HG03060 (cell line): Measurements from ENCODE around the gene SLC39A10.
"Not testable (repeated sequence)": the region's sequence is repeated elsewhere in the genome, so short reads cannot be mapped to it uniquely, and the experiment has no call there.

Experiments used
- ATAC-seq: cut with Tn5 transposase; IDR thresholded peaks from one replicate; pipeline ENCODE4 v1.9.1; 2021; ENCODE audit warnings: low read depth, moderate number of reproducible peaks; ENCODE audit not compliant: unreplicated experiment

Gene SLC39A10

DNA sequence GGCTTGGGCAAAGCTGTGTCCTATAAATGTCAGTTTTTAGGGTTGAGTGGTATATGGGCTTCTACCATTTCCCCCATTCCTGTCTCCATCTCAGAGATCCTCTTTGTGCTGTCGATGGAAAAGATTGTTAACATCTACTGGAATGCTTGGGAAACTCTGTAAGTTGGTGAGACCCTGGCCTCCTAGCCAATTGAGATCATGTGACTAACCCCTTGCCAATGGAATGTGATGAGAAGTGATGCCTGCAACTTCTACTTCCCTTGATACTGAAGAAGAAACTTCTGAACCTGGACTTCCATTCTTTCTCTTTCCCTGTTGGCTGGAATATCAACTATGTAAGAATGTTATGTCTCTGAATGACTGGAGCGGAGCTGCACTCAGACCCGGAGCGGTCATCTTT, 14.5 kb downstream of the SLC39A10 start:
- no peak for ATAC-seq

- no peak for ATAC-seq
Observed at GRCh38 chr2:195672674-195673073, 15.6 kb downstream of the SLC39A10 start.

DNA sequence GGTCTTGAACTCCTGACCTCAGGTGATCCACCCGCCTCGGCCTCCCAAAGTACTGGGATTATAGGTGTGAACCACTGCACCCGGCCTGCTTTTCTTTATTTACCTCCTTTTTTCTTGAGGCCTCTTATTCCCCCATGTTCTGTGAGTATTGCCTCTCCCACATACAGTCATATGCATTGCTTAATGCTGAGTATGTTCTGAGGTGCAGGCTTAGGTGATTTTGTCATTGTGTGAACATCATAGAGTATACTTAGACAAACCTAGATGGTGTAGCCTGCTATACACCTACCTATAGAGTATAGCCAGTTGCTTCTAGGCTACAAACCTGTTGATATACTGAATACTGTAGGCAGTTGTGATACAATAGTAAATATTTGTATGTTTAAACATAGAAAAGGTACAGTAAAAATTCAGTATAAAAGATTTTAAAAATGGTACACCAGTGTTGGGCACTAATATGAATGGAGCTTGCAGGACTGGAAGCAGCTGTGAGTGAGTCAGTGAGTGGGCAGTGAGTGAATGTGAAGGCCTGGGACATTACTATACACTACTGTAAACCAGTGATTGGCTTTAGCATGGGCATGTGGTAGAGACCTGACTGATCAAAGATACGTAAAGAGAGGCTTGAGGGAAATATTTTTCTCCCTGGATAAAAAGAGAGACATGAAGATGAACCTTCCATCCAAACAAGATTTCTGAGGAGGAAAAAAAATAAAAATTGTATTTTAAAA, 17.6 kb downstream of the SLC39A10 start:
- ATAC-seq: no peak

DNA sequence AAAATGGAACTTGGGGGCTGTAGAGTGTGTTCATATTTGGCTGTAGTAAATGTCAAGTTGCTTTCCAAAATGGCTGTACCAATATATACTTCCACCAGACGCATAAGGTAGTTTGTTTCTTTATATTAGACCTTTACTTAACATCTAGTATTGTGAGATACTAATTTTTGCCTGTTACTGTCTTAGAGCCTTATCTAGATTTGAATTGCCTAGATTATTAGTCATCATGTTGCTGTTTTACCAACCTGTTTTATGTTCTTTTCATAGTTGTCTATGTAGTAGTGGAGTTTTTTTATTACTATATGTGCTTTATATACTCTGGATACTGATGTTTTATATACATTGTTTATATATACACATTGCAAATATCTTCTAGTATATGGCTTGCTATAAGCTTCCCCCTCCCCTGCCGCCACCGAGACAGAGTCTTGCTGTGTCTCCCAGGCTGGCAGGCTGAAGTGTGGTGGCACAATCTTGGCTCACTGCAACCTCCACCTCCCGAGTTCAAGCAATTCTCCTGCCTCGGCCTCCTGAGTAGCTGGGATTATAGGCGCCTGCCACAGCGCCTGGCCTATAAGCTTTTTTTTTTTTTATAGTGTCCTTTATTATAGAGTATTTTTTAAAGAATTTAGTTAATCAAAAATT, 18.9 kb downstream of the SLC39A10 start:
- no peak for ATAC-seq

GRCh38 chr2:195677290-195677689, 20.3 kb downstream of the SLC39A10 start:
- ATAC-seq: no peak

DNA sequence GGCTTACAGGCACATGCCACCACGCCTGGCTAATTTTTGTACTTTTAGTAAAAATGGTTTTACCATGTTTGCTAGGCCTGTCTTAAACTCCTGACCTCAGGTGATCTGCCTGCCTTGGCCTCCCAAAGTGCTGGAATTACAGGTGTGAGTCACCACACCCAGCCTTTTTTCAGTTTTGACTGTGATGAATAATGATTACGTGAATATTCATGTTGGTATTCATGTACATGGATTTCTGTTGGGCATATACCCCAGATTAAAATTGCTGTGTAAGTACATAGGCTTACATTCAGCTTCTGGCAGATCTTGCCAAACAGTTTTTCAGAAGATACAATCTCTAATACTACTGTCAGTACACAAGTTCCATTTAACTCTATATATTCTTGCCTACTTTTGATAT, 20.9 kb downstream of the SLC39A10 start:
- no peak for ATAC-seq

- ATAC-seq: no peak
Observed at GRCh38 chr2:195682077-195682476, 25.1 kb downstream of the SLC39A10 start.

GRCh38 chr2:195683174-195683573, 26.1 kb downstream of the SLC39A10 start:
- no peak for ATAC-seq

DNA sequence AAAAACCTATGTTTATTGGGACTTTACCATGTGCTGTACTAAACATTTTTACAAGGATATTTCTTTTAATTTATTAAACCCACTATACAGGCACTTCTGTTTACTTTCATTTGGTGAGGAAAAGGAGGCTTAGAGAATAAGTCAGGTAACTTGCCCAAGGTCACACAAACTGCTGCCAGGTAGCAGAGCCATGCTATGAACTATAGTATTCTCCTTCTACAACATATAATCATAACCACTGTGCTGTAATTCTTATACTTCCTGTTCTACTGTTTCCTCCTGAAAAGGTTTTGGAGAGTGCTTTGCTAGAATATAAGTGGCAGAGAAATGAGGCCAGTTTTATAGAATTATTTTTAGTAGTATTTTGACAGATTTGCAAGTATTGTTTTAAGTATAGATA, 29.5 kb downstream of the SLC39A10 start:
- ATAC-seq: no peak

DNA sequence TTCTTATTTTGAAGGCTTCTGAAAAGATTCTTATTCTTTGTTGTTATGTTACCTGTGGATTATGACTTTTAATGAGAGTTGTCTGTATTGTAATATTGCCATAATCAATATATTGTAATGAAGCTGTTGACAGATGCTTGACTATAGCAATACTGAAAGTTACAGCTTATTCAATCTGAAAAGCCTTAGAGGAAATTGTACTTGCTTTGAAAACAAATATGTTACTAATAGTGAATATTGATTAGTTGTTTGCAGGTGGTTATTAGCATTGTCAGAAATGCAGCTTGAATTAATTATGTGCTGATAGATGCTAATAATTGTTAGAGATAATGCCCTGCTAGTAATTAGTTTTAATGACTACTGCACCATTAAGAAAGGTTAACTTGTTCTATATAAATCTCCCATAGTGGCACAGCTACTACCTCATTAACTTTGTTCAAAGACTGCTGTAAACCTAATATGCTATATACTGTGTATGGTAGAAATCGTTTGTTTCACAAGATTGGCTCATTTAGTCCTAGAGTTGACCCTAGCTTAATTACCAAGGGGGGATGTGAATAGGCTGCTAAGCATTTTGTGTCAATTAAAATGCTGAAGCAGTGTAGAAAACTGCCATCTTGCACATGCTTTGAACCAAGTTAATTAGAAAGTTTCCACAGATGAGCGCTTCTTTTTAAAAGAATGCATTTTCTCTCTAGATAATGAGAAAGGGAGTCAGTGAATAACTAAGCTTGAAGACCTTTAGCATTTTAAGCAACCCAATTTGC, 30.5 kb downstream of the SLC39A10 start:
- no peak for ATAC-seq

- not testable (repeated sequence) for ATAC-seq
Observed at GRCh38 chr2:195692531-195692930, 35.5 kb downstream of the SLC39A10 start.

GRCh38 chr2:195694553-195694952, 37.5 kb downstream of the SLC39A10 start:
- ATAC-seq: no peak

DNA sequence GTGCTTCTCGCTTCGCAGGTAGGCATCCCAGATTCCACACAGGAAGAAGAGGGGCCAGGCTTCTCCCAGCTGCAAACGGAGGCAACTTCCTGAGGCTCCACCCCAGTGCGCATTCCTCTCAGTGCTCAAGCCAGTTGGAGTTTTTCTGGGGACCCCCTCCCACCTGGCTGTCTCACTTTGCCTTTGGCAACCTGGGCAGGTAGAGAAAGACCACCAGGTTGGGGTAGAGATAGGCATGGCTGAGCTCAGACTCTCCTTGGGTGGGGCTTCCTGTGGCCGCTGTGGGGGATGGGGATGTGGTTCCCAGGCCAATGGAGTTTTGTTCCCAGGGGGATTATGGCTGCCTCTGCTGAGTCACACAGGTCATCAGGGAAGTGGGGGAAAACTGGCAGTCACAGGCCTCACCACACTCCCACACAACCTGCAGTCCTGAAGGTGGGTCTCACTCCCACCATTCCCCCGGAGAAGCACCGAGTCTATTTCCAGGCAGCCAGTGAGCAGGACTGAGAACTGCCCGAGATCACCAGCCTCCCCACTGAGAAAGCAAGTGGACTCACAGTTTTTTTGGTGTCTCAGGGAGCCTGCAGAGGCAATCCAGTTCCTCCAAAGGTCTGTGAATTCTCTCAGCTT, 38.1 kb downstream of the SLC39A10 start:
- ATAC-seq: no peak

- no peak for ATAC-seq
Observed at GRCh38 chr2:195696012-195696411, 39.0 kb downstream of the SLC39A10 start.

DNA sequence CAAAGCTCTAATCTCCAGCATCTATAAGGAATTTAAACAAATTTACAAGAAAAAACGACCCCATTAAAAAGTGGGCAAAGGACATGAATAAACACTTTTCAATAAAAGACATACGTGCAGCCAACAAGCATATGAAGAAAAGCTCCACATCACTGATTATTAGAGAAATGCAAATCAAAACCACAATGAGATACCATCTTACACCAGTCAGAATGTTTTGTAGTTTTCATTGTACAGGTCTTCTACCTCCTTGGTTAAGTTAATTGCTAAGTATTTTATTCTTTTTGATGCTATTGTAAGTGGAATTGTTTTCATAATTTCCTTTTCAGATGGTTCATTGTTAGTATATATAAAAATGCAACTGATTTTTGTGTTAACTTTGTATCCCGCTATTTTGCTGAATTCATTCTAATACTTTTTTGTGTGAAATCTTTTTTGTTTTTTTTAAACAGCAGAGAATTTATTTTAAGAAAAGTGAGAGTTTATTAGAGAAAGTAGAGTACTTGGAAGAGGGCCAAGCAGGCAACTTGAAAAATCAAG, 40.7 kb downstream of the SLC39A10 start:
- no peak for ATAC-seq

DNA sequence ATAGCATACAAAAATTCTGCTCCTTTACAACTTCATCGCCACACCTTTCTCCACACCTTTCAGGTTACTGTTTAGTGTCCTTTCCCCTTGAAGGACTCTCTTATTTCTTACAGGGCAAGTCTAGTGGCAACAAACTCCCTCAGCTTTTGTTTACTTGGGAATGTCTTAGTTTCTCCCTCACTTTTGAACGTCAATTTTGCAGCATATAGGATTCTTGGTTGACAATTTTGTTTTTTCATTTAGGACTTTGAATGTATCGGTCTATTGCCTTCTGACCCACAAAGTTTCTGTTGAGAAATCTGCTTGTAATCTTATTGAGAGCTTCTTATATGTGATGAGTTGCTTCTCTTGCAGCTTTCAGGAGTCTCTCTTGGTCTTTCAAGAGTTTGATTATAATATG, 43.5 kb downstream of the SLC39A10 start:
- ATAC-seq: no peak

- ATAC-seq: no peak
Observed at GRCh38 chr2:195706161-195706900, 49.3 kb downstream of the SLC39A10 start.

- ATAC-seq: no peak
Observed at GRCh38 chr2:195709901-195710806, 53.1 kb downstream of the SLC39A10 start.

GRCh38 chr2:195711478-195711877, 54.5 kb downstream of the SLC39A10 start:
- ATAC-seq: no peak
